ENCODE measurements around the gene PTPRG. TPM values are rescaled to one million over a fixed set of nuclear protein-coding genes. Genes with fewer than 3 reads are reported as not detected.

Gene PTPRG
- total RNA-seq, 2 donors from 2014 or later, result 76.5 to 108 TPM

- peaks cover 4% of the 10 kb centered on the region for H3K9me3 Mint-ChIP-seq
- WGBS, 2 experiments (ENCODE audit: insufficient coverage in 1 of 2, insufficient read length in 1 of 2), result 91 to 100% methylated on average over 3 to 6 of the region's 6 CpGs
- no peak overlapping the region for H3K4me3 ChIP-seq (ENCODE audit: low read length)
- TF ChIP-seq CTCF (conservative IDR thresholded peaks at IDR 0.05), result no peak
- H3K27me3 ChIP-seq (ENCODE audit: control insufficient read depth, insufficient read depth, low read length, poor library complexity, severe bottlenecking), result no peaks in the 10 kb centered on the region
- no peak for DNase-seq
- H3K4me1 Mint-ChIP-seq, result peaks cover 34% of the 10 kb centered on the region
- peaks cover 5% of the 10 kb centered on the region for H3K9me3 ChIP-seq (ENCODE audit: control insufficient read depth, low read length)
- no peaks in the 10 kb centered on the region for H3K36me3 ChIP-seq (ENCODE audit: control insufficient read depth, insufficient read depth, low read length)
- no peaks in the 10 kb centered on the region for H3K36me3 Mint-ChIP-seq (ENCODE audit: low read depth)
- H3K27ac Mint-ChIP-seq, result no peak overlapping the region
- peaks cover 5% of the 10 kb centered on the region for H3K4me1 ChIP-seq (ENCODE audit: control insufficient read depth, insufficient read depth, low read length)
- H3K4me3 Mint-ChIP-seq, result no peak overlapping the region
- no peak overlapping the region for H3K27ac ChIP-seq (ENCODE audit: low read depth, low read length)
- H3K9ac ChIP-seq (ENCODE audit: extremely low read depth, low read length, poor library complexity, severe bottlenecking), result no peak overlapping the region
- no peaks in the 10 kb centered on the region for H3K27me3 Mint-ChIP-seq (ENCODE audit: insufficient read depth)
Measured at GRCh38 chr3:61724801-61725200, 163.4 kb downstream of the PTPRG start.

GRCh38 chr3:61725851-61726333 is 164.5 kb downstream of the PTPRG start:
- no peak for TF ChIP-seq CTCF (conservative IDR thresholded peaks at IDR 0.05)
- no peak overlapping the region for H3K4me3 ChIP-seq (ENCODE audit: low read length)
- H3K36me3 ChIP-seq (ENCODE audit: control insufficient read depth, insufficient read depth, low read length), result no peaks in the 10 kb centered on the region
- no peaks in the 10 kb centered on the region for H3K27me3 ChIP-seq (ENCODE audit: control insufficient read depth, insufficient read depth, low read length, poor library complexity, severe bottlenecking)
- peaks cover 5% of the 10 kb centered on the region for H3K4me1 ChIP-seq (ENCODE audit: control insufficient read depth, insufficient read depth, low read length)
- H3K27me3 Mint-ChIP-seq (ENCODE audit: insufficient read depth), result no peaks in the 10 kb centered on the region
- H3K36me3 Mint-ChIP-seq (ENCODE audit: low read depth), result no peaks in the 10 kb centered on the region
- DNase-seq, result peak; percentile 68
- 55 to 76% methylated on average over 4 to 5 of the region's 5 CpGs for WGBS, 2 experiments (ENCODE audit: insufficient coverage in 1 of 2, insufficient read length in 1 of 2)
- H3K9ac ChIP-seq (ENCODE audit: extremely low read depth, low read length, poor library complexity, severe bottlenecking), result no peak overlapping the region
- peaks cover 44% of the 10 kb centered on the region for H3K4me1 Mint-ChIP-seq
- no peak overlapping the region for H3K27ac ChIP-seq (ENCODE audit: low read depth, low read length)
- H3K4me3 Mint-ChIP-seq, result no peak overlapping the region
- H3K9me3 ChIP-seq (ENCODE audit: control insufficient read depth, low read length), result peaks cover 5% of the 10 kb centered on the region
- peaks cover 4% of the 10 kb centered on the region for H3K9me3 Mint-ChIP-seq
- H3K27ac Mint-ChIP-seq, result peak overlapping the region; percentile 70

GRCh38 chr3:61727435-61727834 is 166.1 kb downstream of the PTPRG start:
- 63 to 98% methylated on average over 1 to 5 of the region's 5 CpGs for WGBS, 2 experiments (ENCODE audit: insufficient coverage in 1 of 2, insufficient read length in 1 of 2)
- DNase-seq, result no peak
- no peaks in the 10 kb centered on the region for H3K27me3 ChIP-seq (ENCODE audit: control insufficient read depth, insufficient read depth, low read length, poor library complexity, severe bottlenecking)
- Mint-ChIP-seq H3K27me3 (ENCODE audit: insufficient read depth) (no peaks in the 10 kb centered on the region), H3K27ac (no peak overlapping the region), H3K9me3 (no peaks in the 10 kb centered on the region), H3K4me3 (no peak overlapping the region), H3K36me3 (ENCODE audit: low read depth) (no peaks in the 10 kb centered on the region), H3K4me1 (peaks cover 46% of the 10 kb centered on the region)
- no peak overlapping the region for H3K4me3 ChIP-seq (ENCODE audit: low read length)
- TF ChIP-seq CTCF (conservative IDR thresholded peaks at IDR 0.05), result no peak
- H3K27ac ChIP-seq (ENCODE audit: low read depth, low read length), result no peak overlapping the region
- no peaks in the 10 kb centered on the region for H3K9me3 ChIP-seq (ENCODE audit: control insufficient read depth, low read length)
- H3K36me3 ChIP-seq (ENCODE audit: control insufficient read depth, insufficient read depth, low read length), result no peaks in the 10 kb centered on the region
- no peak overlapping the region for H3K9ac ChIP-seq (ENCODE audit: extremely low read depth, low read length, poor library complexity, severe bottlenecking)
- peaks cover 5% of the 10 kb centered on the region for H3K4me1 ChIP-seq (ENCODE audit: control insufficient read depth, insufficient read depth, low read length)
